ENCODE data around the gene FOXC1. TPM values are rescaled to one million over a fixed set of nuclear protein-coding genes. Genes with fewer than 3 reads are reported as not detected.

FOXC1 gene
- polyA plus RNA-seq, 12 donors = 1.6 to 4.9 (median 2.3) TPM; not detected in 2

GRCh38 chr6:1611322-1611571, 1.5 kb downstream of the FOXC1 start:
- DNase-seq = no peak

DNA sequence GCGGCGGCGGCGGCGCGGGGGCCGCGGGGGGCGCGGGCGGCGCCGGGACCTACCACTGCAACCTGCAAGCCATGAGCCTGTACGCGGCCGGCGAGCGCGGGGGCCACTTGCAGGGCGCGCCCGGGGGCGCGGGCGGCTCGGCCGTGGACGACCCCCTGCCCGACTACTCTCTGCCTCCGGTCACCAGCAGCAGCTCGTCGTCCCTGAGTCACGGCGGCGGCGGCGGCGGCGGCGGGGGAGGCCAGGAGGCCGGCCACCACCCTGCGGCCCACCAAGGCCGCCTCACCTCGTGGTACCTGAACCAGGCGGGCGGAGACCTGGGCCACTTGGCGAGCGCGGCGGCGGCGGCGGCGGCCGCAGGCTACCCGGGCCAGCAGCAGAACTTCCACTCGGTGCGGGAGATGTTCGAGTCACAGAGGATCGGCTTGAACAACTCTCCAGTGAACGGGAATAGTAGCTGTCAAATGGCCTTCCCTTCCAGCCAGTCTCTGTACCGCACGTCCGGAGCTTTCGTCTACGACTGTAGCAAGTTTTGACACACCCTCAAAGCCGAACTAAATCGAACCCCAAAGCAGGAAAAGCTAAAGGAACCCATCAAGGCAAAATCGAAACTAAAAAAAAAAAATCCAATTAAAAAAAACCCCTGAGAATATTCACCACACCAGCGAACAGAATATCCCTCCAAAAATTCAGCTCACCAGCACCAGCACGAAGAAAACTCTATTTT, 2.0 kb downstream of the FOXC1 start:
- DNase-seq = no peak

DNA sequence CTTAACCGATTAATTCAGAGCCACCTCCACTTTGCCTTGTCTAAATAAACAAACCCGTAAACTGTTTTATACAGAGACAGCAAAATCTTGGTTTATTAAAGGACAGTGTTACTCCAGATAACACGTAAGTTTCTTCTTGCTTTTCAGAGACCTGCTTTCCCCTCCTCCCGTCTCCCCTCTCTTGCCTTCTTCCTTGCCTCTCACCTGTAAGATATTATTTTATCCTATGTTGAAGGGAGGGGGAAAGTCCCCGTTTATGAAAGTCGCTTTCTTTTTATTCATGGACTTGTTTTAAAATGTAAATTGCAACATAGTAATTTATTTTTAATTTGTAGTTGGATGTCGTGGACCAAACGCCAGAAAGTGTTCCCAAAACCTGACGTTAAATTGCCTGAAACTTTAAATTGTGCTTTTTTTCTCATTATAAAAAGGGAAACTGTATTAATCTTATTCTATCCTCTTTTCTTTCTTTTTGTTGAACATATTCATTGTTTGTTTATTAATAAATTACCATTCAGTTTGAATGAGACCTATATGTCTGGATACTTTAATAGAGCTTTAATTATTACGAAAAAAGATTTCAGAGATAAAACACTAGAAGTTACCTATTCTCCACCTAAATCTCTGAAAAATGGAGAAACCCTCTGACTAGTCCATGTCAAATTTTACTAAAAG, 2.7 kb downstream of the FOXC1 start:
- DNase-seq = no peak

- no peak for DNase-seq
Measured at GRCh38 chr6:1612974-1613306, 3.2 kb downstream of the FOXC1 start.

GRCh38 chr6:1613346-1613687, 3.6 kb downstream of the FOXC1 start:
- no peak for DNase-seq

DNA sequence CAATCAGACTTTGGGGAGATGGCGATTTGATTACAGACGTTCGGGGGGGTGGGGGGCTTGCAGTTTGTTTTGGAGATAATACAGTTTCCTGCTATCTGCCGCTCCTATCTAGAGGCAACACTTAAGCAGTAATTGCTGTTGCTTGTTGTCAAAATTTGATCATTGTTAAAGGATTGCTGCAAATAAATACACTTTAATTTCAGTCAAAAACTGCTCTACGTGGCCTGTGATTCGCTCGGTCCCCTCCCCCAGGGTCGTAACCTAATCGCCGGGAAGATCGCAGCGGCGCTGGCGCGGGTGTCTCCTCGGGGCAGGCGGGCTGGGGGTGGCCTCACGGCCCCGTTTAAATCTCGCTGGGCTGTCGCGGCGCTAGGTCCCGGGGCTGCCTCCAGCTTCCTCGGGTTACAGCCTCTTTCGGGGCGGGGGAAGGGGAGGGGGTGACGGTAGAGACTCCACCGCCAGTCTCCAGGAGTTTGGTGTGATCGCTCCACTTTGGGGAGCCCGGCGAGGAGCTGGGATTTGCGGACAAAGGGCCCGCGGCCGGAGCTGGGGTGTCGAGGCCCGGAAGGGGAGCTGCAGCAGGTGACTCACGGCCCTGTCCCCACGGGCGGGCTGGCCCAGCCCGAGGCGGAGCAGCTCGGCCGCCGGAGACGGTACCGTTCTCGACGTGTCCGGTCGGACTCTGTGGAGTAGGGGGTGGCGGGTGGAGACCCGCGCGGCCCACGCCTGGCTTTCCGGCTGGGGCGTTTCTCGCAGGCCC, 4.2 kb downstream of the FOXC1 start:
- no peak for DNase-seq

DNA sequence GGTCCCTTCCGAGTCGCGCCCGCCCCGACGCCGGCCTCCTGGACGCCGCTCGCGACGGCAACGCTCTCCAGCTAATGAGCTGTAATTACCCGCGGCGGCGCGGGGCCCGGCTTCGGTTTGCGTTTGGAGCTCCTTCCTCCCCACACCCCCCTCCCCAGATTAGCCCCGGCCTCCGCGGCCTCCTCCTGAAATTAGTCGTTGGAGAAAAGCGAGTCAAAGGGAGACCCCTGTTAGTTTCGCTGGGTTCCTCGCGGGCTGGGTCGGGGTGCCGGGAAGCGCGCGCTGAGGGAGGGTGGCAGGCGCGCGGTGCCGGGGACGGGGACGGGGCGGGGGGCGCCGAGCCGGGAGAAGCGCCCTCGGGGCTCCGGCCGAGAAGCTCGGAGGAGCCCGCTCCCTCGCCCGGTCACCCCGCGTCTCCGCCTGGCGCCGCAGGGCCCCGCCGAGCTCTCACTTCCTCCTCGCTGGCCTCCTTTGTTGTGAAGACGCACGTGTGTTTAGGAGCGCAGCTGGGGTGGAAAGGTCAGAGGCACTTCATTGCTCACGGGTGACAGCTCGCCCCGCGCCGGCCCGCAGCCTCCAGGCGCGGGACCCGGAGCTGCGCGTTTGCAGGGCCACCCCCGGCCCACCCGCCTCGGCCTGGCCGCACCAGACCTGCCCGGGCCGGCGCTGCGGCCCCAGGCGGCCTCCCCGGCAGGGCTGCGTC, 4.9 kb downstream of the FOXC1 start:
- DNase-seq = no peak

GRCh38 chr6:1615151-1615852, 5.6 kb downstream of the FOXC1 start:
- no peak for DNase-seq

- DNase-seq = no peak
Measured at GRCh38 chr6:1615853-1616420, 6.2 kb downstream of the FOXC1 start.

DNA sequence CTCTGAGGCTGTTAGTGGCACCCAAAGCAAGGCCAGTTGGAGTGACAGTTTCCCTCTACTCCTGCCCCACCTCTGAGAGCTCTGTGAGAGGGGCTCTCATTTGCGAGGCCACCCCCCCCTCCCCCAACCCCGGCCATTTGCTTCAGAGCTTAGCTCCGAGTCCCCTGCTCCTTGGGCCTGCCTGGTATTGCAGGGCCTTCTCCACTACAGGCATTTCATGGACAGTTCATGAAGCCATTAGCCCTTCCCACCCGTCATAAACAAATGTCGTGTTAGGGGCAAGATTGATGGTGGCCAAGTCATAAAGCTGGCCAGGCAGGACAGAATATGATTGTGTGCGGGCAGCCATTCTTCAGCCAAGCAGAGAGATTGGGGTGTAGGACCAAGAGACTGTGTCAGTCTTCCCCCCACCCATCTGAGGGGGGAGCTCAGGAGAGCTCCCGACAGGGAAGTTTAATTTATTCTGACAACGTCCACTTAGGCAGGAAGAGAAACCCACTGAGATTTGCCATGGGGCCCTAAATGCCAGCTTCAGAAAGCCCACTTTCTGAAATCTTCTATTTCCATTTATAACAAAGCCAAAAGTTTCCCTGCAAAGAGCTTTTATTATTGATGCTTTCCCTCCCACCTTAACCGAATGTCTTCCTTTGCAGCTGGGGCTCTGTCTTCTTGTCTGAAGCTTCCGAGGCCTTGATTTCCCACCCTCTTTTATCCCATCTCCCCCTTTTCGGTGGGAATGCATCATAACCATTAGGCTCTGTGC, 7.2 kb downstream of the FOXC1 start:
- DNase-seq = no peak

- no peak for DNase-seq
Measured at GRCh38 chr6:1617466-1618310, 8.0 kb downstream of the FOXC1 start.

GRCh38 chr6:1618311-1619097, 8.8 kb downstream of the FOXC1 start:
- no peak for DNase-seq

DNA sequence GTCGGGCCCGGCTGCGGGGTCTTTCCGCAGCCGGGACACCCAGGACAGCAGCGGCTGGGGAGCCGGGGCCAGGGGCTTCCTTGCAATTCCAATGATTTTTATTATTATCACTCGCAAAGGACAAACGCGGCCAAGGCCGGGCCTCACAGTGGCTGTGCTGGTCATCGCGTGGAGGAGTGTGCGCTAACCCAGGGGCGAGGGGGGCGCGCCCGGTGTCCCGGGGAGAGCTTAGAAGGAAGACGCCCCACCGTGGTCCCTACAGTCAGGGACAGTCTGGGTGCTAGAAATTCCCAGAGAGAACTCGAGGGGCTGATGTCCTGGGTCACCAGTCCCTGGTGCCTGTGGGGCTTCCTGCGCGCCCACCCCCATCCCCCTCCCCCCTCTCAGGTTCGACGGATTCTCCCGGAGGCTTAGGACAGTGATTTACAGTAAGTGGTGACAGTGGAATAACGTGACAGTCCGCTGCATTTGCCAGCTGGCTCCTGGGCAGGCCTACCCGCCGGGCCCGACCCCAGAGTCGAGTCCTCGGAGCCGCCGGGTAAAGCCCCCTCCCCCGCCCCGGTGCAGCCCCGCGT, 9.5 kb downstream of the FOXC1 start:
- DNase-seq = no peak

GRCh38 chr6:1619673-1620503, 10.2 kb downstream of the FOXC1 start:
- DNase-seq = no peak

DNA sequence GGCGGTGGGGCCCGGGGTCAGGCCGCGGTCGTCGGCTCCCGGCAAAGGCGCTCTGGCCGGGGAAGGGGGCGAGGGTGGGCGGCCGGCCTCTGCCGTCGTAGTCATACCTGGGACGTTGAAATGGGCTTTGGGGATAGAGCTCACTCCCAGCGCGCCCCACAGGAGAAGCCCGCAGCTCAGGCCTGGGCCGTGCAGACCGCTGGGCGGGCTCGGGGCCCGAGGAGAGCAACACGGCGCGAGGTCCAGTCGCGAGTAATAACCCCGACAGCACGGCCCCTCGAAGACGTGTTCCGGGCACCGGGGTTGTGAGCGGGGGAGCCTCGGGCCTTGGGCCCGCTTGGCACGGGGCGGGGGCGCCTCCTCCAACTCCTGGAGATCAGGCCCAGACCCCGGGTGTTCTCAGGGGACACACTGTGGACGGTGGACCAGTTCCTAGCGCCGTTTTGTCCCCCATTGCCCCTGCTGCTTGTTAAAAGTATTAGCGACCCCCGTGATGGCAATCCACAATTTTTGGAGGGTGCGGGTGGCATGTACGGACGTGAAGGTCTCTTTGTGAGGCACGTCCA, 10.9 kb downstream of the FOXC1 start:
- no peak for DNase-seq

- no peak for DNase-seq
Measured at GRCh38 chr6:1621070-1621701, 11.5 kb downstream of the FOXC1 start.

All from muscle of arm (tissue), 12 donors.